ENCODE measurements around the gene TCF20. TPM values are rescaled to one million over a fixed set of nuclear protein-coding genes. Genes with fewer than 3 reads are reported as not detected.
A peak's percentile ranks its signal among the peaks of the same experiment; 100 is the strongest.

The TCF20 gene
- total RNA-seq, 1 donor from 2014 or later: 38.8 TPM

DNA sequence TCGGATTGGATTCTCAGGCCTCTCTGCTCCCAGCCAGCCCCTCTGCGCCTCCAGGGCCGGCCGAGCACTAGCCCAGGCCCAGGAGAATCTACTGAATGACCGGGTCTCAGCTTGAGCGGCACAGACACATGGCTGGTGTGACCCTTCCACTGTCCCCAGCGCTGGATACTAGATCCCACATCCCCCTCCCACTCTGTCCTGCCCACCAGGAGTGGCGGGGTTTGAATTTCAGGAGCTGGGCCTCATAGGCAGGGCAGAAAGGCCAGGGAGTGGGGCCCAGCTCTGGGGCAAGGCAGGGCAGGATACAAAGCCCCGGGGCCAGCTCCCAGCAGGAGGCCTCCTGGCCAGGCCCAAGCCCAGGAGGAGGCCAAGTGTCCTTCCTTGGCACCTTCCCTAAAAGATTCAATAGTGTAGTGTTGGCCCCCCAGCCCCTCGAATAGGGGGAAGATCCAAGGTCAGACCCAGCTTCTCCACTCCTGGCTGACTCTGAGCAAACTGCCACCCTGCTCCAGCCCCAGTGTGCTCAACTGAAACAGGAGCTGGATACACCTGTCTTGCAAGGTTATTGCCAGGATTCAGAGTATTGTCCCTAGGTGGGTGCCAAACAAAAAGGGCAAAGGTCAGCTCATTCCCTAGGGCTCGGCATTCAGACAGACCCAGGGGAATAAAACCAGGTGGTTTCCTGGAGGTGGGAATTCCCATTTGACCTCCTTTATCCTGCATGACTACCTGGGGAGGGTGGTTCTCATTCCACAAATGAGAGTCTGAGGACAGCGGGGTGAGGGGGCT lies 22.5 kb upstream of the TCF20 start:
- H3K27ac ChIP-seq: no peak overlapping the region
- peaks cover 5% of the 10 kb centered on the region for H3K4me1 ChIP-seq
- H3K4me3 ChIP-seq: no peak overlapping the region
- ATAC-seq (no peak), DNase-seq (no peak)
- no peaks in the 10 kb centered on the region for H3K9me3 ChIP-seq
- intact Hi-C loops (cut with DNase I): no loop called here
- H3K27me3 ChIP-seq (ENCODE audit: low read depth): no peaks in the 10 kb centered on the region
- TF ChIP-seq, protein P1, sequence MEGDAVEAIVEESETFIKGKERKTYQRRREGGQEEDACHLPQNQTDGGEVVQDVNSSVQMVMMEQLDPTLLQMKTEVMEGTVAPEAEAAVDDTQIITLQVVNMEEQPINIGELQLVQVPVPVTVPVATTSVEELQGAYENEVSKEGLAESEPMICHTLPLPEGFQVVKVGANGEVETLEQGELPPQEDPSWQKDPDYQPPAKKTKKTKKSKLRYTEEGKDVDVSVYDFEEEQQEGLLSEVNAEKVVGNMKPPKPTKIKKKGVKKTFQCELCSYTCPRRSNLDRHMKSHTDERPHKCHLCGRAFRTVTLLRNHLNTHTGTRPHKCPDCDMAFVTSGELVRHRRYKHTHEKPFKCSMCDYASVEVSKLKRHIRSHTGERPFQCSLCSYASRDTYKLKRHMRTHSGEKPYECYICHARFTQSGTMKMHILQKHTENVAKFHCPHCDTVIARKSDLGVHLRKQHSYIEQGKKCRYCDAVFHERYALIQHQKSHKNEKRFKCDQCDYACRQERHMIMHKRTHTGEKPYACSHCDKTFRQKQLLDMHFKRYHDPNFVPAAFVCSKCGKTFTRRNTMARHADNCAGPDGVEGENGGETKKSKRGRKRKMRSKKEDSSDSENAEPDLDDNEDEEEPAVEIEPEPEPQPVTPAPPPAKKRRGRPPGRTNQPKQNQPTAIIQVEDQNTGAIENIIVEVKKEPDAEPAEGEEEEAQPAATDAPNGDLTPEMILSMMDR (IDR thresholded peaks at IDR 0.05): no peak
- no peaks in the 10 kb centered on the region for H3K36me3 ChIP-seq

DNA sequence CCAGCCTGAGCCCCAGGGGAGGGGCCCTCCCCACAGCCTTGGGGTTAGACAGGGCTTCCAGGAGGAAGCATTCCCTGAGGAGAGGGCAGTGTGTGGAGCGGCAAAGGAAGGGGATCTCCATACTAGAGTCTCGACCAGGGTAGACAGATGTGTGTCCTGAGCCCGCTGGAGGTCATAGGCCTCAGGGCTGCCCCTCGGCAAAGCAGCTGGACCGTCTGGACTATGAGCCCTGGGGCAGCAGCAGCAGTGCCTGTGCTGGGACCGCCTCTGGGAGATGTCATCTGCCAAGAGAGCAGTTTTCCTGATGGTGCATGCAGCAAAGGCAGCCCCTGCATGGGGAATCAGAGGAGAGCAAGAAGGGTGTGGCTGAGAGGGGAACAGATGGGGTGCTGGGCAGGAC lies 20.8 kb upstream of the TCF20 start:
- peaks cover 2% of the 10 kb centered on the region for H3K4me1 ChIP-seq
- no peak overlapping the region for H3K27ac ChIP-seq
- no peak overlapping the region for H3K4me3 ChIP-seq
- ATAC-seq: no peak
- intact Hi-C loops (cut with DNase I): no loop called here
- H3K36me3 ChIP-seq: no peaks in the 10 kb centered on the region
- H3K9me3 ChIP-seq: no peaks in the 10 kb centered on the region
- DNase-seq: no peak
- TF ChIP-seq, protein P1 (IDR thresholded peaks at IDR 0.05): no peak
- H3K27me3 ChIP-seq (ENCODE audit: low read depth): no peaks in the 10 kb centered on the region

DNA sequence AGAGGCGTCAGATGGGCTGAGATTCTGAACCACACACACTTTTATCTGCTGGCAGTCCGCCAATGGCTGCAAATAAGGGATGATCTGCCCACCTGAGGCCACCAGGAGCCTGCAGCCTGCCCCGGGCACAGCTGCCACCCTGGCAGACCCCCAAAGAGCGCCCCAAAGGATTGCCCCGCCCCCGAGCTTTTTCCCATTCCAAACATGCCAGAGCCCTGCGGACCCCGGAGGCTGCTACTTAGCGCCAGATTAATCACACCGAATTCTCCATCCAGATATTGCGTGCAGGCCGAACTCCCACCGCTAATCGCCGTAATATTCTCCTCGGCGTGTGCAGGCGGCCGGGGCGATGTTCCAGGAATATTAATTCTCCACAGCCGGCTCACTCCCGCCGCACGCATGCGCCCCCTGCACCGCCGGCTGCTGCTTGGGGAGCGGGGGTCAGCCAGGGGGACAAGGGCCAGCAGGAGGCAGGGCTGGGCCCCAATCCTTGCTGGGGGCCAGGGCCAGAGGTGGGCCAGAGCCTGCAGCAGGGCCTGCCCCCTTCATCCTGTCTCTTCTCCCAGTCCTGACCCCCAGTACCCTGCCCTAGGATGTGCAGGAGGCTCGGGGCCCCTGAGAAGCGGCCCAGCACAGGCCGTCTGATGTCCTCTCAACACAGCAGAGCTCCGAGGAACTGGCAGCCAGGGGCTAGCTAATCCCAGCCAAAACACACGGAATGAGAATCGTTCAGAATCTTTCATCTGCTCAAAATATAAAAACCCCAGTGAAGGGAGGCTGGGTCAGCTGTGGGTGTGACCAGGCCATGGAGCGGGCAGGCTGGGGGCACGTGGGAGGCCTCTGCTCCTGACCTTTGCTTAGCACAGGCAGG lies 19.5 kb upstream of the TCF20 start:
- peaks cover 7% of the 10 kb centered on the region for H3K27me3 ChIP-seq (ENCODE audit: low read depth)
- ATAC-seq: peak in 1 of 2 donors; percentile 8
- no peaks in the 10 kb centered on the region for H3K36me3 ChIP-seq
- H3K4me3 ChIP-seq: no peak overlapping the region
- TF ChIP-seq, protein P1 (IDR thresholded peaks at IDR 0.05): no peak
- no peaks in the 10 kb centered on the region for H3K9me3 ChIP-seq
- intact Hi-C loops (cut with DNase I): no loop called here
- no peak for DNase-seq
- H3K27ac ChIP-seq: no peak overlapping the region
- no peaks in the 10 kb centered on the region for H3K4me1 ChIP-seq

- Histone ChIP-seq H3K27me3 (ENCODE audit: low read depth) (peaks cover 18% of the 10 kb centered on the region), H3K4me1 (peaks cover 7% of the 10 kb centered on the region), H3K27ac (no peak overlapping the region), H3K4me3 (no peak overlapping the region), H3K36me3 (no peaks in the 10 kb centered on the region), H3K9me3 (no peaks in the 10 kb centered on the region)
- ATAC-seq (no peak), DNase-seq (no peak)
- TF ChIP-seq, protein P1 (IDR thresholded peaks at IDR 0.05): no peak
- intact Hi-C loops (cut with DNase I): no loop called here
Observed at GRCh38 chr22:42288791-42289190, 18.3 kb upstream of the TCF20 start.

DNA sequence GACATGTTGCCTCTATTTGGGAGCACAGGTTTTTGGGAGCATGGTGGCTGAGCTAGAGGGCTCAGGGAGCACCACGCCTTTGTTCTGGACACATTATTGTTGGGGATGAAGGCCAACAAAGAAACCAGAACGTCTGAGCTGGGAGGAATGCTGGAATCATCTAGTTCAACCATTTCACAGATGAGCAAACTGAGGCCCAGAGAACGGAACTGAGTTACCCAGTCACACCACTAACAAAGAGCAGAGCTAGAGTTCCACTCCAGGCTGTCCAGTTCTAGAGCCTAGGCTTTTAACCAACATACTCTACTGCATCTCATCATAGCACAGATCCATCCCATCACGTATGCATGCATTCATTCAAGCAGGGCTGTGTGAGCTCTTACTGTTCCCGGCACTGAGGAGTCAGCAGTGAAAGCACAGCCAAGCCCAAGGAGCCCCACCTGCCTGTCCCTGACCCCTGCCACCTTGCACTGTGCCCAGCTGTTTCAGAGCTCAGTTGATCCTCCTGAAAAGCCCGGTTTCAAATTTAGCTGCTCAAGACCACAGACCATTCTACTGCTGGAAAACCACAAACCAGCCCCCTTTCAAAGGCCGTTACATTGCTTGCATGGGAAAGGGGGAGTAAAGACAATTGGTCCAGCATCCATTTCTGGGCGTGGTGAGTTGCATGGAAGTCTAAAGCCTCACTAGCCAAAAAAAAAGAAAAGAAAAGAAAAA lies 16.9 kb upstream of the TCF20 start:
- TF ChIP-seq, protein P1 (IDR thresholded peaks at IDR 0.05): no peak
- Histone ChIP-seq H3K27ac (no peak overlapping the region), H3K36me3 (no peaks in the 10 kb centered on the region), H3K27me3 (ENCODE audit: low read depth) (peaks cover 21% of the 10 kb centered on the region), H3K4me1 (peaks cover 18% of the 10 kb centered on the region), H3K9me3 (no peaks in the 10 kb centered on the region), H3K4me3 (no peak overlapping the region)
- ATAC-seq (no peak), DNase-seq (no peak)
- intact Hi-C loops (cut with DNase I): no loop called here
